GM21529 (cell line): Measurements from ENCODE around the gene CHST14.
"Not testable (repeated sequence)": the region's sequence is repeated elsewhere in the genome, so short reads cannot be mapped to it uniquely, and the experiment has no call there.

Experiments
- ATAC-seq: cut with Tn5 transposase; IDR thresholded peaks from one replicate; pipeline ENCODE4 v1.9.1; 2021; ENCODE audit not compliant: unreplicated experiment

CHST14 gene

GRCh38 chr15:40440743-40441564 lies 29.8 kb upstream of the CHST14 start, which contains the start of gene BAHD1:
Gene BAHD1, plus strand, starts transcription at chr15:40440953. Its CDS starts 17,512 bp downstream, at chr15:40458465.
- ATAC-seq, result peak; percentile 81

GRCh38 chr15:40441565-40442531 lies 28.9 kb upstream of the CHST14 start:
- peak; percentile 5 for ATAC-seq

DNA sequence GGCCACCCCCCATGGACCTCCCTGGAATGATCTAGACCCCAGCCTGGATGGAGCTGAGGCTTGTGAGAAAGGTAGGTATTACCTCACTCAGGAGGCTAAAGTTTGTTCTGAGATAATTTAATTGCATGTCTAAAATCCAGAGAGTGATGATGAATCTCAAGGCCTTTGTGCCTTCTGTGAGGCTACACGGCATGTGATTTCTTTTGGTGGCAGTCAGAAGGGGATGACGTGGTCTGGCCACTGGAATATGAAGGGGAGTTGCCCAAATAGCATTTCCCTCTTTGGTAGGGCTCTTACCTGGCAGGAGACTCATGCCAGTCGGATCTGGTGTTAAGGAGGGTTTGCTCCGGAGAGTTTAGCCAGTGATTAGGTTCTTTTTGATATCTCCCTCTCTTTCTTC lies 27.5 kb upstream of the CHST14 start:
- ATAC-seq, result no peak

DNA sequence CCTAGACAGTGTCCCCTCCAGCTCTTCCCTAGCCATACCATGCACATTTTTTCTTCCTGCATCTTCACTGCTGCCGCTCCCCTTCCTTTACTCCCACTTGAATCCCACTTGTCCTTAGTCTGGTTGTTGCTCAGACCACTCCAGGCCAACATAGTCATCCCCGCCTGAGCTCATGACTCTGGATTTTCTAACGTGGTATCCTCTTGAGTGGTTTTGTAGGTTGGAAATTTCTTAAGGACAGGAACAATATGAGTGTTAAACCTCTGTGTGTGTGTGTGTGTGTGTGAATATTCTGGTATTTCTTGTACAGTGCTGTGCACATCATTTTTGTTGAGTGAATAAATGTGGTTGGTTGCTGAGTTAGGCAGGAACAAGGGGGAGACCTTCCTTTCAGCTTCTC lies 26.9 kb upstream of the CHST14 start:
- no peak for ATAC-seq

GRCh38 chr15:40444736-40445135 lies 26.0 kb upstream of the CHST14 start:
- ATAC-seq, result no peak

DNA sequence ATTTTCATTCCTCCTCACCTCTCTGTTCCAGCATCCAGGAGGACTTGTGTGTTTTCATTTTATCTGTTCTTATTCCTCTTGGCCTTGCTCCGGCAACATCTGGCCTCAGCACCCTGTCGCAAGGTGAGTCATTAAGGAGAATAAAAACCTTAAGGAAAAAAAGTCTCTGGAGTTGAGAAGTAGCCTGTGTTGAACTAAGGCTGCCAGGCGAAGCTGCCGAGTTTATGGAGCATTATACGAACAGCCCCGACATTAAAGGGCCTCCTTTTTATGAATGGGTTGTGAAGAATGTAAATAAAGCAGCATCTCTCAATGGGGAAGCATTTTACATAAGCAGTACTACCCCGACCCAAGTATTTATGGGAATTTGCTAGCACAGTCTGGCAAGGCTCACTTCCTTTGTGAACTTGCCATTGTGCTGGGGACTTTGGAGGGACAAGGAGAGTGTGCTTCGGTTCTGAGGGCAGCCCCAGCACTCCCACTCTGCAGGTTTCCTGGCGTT lies 25.3 kb upstream of the CHST14 start:
- no peak for ATAC-seq

- no peak for ATAC-seq
Measured at GRCh38 chr15:40446144-40446543, 24.6 kb upstream of the CHST14 start.

- ATAC-seq, result no peak
Measured at GRCh38 chr15:40448354-40448753, 22.4 kb upstream of the CHST14 start.

GRCh38 chr15:40449275-40449674 lies 21.5 kb upstream of the CHST14 start:
- no peak for ATAC-seq

DNA sequence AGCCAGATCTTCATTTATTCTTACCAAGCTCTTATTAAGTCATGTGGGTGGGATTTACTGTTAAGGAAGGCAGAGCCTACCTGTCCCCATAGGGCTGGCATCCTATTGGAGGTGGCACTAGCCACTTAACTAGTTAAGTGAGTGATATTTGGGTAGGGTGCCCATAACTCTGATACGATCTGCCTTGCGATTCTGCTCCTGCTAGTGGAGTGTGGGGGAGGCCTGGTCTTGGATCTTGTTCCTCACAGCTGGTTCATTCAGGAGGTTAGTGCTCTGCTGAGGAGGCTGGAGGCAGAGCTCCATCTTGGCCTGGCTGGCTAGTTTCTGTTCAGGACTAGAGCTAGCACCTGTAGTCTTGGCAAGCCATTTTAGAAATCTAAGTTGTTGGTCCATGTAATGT lies 20.7 kb upstream of the CHST14 start:
- no peak for ATAC-seq

GRCh38 chr15:40451527-40452158 lies 19.1 kb upstream of the CHST14 start:
- ATAC-seq, result no peak

DNA sequence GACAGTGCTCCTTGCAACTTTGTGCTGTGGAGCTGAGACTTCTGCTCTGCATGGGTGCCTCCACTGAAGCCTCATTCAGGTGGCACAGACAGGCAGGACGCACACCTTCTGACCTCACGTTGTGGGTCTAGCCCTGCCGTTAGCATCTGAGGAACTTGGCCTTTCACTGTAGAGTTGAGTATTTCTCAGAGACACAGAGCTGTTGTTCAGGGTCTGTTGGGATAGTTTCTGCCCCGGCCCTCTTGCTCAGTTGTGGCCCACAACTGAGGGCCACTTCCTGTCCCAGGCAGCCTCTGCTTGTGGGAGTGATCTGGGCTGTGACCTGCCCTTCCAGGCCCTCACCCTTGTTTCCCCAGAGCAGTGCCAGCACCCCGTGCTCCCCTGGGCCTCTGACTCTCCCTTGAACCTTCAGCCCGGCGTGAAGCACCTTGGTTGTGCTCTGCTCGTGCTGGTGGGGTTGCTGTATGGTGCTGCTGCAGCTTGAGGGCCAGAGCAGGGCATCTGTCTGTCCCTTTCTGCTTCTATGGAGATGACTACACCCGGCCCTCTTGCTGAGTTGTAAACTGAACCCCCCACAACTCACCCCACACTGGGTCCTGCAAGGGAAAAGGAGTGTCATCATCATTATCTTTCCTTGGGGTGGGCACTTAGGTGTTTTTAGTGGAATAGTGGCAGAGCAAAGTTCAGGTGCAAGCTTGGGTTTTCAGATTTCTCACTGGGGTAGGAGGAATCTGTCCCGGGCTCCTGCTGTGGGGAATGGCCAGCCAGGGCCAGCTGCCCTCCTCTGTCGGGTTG lies 18.3 kb upstream of the CHST14 start:
- ATAC-seq, result peak; percentile 71

- ATAC-seq, result not testable (repeated sequence)
Measured at GRCh38 chr15:40453941-40454340, 16.8 kb upstream of the CHST14 start.

DNA sequence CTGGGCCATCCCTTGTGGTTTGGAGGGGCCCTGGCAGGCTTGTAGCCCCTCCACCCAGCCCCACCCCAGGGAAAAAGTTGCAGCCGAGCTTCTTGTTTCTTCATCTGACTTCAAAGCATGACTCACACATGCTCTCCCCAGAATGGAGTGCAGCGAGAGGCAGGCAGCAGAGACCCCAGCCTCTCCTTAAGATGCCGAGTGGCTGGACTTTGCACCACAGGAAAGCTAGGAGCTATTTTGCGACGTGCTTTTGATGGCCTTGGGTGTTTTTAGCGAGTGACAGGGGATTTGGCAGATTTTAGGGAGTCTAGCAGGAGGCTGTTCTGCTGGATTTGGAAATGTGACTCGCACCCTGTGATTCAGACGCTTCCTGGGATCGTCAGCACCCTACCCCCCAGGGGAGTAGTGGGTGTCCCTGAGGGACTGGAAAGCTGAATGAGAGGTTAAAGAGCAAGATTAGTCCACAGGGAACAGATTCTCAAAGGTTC lies 15.8 kb upstream of the CHST14 start:
- no peak for ATAC-seq

DNA sequence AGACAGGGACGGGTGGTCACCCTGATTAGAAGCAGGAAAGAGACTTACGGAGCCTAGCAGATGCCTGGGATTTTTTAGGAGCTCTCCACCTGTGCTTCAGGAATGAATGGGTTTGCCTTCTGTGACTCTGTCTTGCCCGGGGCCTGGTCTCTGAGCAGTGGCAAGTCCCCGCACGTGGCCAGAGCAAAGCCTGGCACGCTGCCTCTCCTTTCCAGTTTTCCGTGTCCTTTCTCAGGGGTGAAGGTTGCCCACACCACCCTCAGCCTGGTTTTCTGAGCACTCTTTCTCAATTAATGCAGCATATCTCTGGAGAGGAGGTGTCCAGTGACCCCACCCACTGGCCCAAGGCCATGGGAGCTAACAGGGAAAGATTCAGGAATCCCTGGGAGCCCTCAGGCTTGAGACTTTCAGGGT lies 14.5 kb upstream of the CHST14 start:
- no peak for ATAC-seq

- no peak for ATAC-seq
Measured at GRCh38 chr15:40456738-40457137, 14.0 kb upstream of the CHST14 start.

DNA sequence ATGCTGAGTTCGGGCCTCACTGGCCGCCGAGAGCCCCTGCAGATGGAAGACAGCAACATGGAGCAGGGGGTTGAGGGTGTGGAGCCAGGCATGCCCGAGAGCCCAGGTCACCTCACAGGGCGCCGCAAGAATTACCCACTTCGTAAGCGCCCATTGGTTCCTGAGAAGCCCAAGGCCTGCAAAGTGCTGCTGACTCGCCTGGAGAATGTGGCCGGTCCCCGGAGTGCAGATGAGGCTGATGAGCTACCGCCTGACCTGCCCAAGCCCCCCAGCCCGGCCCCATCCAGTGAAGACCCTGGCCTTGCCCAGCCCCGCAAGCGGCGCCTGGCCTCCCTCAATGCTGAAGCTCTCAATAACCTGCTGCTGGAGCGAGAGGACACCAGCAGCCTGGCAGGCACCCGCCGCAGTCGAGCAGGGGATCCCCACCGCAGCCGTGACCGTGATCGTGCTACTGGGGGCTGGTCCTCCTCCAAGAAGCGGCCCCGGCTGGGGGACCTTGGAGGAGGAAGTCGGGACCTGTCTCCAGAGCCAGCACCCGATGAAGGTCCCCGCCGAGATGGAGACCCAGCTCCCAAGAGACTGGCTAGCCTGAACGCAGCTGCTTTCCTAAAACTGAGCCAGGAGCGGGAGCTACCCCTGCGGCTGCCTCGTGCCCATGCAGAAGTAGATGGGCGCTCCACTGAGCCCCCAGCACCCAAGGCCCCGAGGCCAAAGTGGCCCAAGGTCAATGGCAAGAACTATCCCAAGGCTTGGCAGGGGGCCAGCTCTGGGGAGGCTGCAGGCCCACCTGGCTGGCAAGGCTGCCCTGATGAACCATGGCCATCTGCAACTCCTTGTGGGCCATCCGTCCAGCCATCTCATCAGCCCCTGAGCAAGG lies 12.1 kb upstream of the CHST14 start:
- ATAC-seq, result no peak

DNA sequence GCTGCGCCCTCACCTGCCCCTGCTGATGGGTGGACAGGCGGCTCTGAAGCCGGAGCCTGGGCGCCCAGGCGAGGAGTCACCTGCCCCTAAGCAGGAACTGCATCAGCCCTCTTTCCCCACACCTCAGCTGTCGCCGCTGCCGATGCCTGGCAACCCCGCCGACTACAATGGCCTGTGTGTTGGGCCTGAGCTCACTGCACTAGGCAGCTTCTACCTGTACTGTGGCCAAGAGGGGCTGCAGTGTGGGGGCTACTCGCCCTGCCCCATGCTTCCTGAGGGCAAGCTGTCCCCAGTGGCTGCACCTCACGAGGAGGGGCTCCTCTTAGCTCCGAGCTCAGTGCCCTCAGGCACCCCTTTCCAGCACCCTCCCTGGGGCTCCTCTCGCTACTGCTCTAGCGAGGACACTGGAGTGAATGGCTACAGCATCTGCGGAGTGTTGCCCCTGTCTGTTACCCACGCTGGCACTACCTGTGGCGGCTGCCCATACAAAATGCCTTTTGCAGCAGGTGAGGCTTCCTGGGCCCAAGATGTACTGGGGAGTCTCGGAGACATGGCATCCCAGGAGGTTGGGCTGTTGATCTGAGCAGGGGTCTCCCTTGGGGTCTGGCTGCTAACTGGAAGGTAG lies 11.3 kb upstream of the CHST14 start:
- no peak for ATAC-seq

- no peak for ATAC-seq
Measured at GRCh38 chr15:40460404-40460803, 10.4 kb upstream of the CHST14 start.
